H1 (cell line): ENCODE results near the gene MORC1. TPM values are rescaled to one million over a fixed set of nuclear protein-coding genes. Genes with fewer than 3 reads are reported as not detected.
A peak's percentile ranks its signal among the peaks of the same experiment; 100 is the strongest.

ENCODE experiments used
- CTCF ChIA-PET: fragments of 300-600 bp; sonication (Branson Sonifier 250); formaldehyde crosslinking; loops from one replicate; lab custom pipeline; 2021; ENCODE audit not compliant: partially characterized antibody; lab: Charles Lee
- POLR2A ChIA-PET: fragments of 300-600 bp; sonication (Branson Sonifier 250); formaldehyde crosslinking; loops from one replicate; lab custom pipeline; 2021; ENCODE audit warnings: inconsistent platforms; ENCODE audit not compliant: partially characterized antibody; lab: Charles Lee
- DNase-seq, 2 experiments: peaks; one replicate each; pipeline versions ENCODE4 v3.0.0 to v3.0.0-alpha.2; 2010 to 2022; ENCODE audit warnings: low spot score in 2 of 2, low read depth in 1 of 2, mixed read lengths in 1 of 2
- FAIRE-seq: peaks from 2 replicates; lab custom pipeline; 2011; peaks lifted over from hg19 to GRCh38; lab: Jason Lieb, UNC
- H2AFZ ChIP-seq: 2 replicates; pipeline ENCODE4 v1.8.1; 2012; ENCODE audit warnings: low read length, inconsistent platforms
- H2AK5ac ChIP-seq: 2 replicates; pipeline ENCODE4 v1.6.1; 2013; ENCODE audit warnings: low read depth, low read length
- H2BK120ac ChIP-seq: replicated peaks from 2 replicates; pipeline ENCODE3; 2013; ENCODE audit warnings: low read depth, low read length, inconsistent platforms
- H2BK12ac ChIP-seq: 2 replicates; pipeline ENCODE4 v1.6.1; 2013; ENCODE audit warnings: low read depth, low read length
- H2BK15ac ChIP-seq: 2 replicates; pipeline ENCODE4 v1.6.1; 2013; ENCODE audit warnings: low read length
- H2BK20ac ChIP-seq: 2 replicates; pipeline ENCODE4 v1.6.1; 2013; ENCODE audit warnings: low read length
- H2BK5ac ChIP-seq: 2 replicates; pipeline ENCODE4 v1.6.1; 2013; ENCODE audit warnings: low read depth, low read length
- H3K14ac ChIP-seq: 2 replicates; pipeline ENCODE4 v1.6.1; 2013; ENCODE audit warnings: inconsistent platforms; ENCODE audit not compliant: insufficient read length
- H3K18ac ChIP-seq: 2 replicates; pipeline ENCODE4 v1.6.1; 2013; ENCODE audit warnings: low read length; ENCODE audit errors: extremely low read depth
- H3K23ac ChIP-seq: 2 replicates; pipeline ENCODE4 v1.6.1; 2013; ENCODE audit warnings: inconsistent platforms; ENCODE audit not compliant: insufficient read length
- H3K23me2 ChIP-seq: 2 replicates; pipeline ENCODE4 v1.6.1; 2013; ENCODE audit warnings: low read depth, low read length
- H3K27ac ChIP-seq: 2 replicates; pipeline ENCODE4 v1.6.1; 2011; ENCODE audit warnings: low read depth, low read length, inconsistent platforms
- H3K27me3 ChIP-seq, 4 experiments: replicated peaks in 1 of 4; 1 replicate in 1 of 4; 2 replicates in 3 of 4; pipeline versions ENCODE4 v1.6.1 to v1.8.1; 2011 to 2013; ENCODE audit warnings: low read length in 3 of 4, mild to moderate bottlenecking in 3 of 4, inconsistent platforms in 2 of 4, mixed read lengths in 2 of 4, moderate library complexity in 1 of 4; ENCODE audit not compliant: control insufficient read depth in 3 of 4, insufficient read depth in 3 of 4; ENCODE audit errors: extremely low read depth in 1 of 4
- H3K36me3 ChIP-seq, 4 experiments: 2 replicates each; pipeline versions ENCODE4 v1.6.1 to v1.8.1; 2011 to 2013; ENCODE audit warnings: mild to moderate bottlenecking in 4 of 4, low read length in 3 of 4, moderate library complexity in 2 of 4, control low read depth in 1 of 4, inconsistent platforms in 1 of 4; ENCODE audit not compliant: insufficient read depth in 4 of 4, control insufficient read depth in 2 of 4
- H3K4ac ChIP-seq: replicated peaks from 2 replicates; pipeline ENCODE3; 2013; ENCODE audit warnings: low read length, low read depth, mixed read lengths, inconsistent platforms; ENCODE audit not compliant: insufficient read length
- H3K4me1 ChIP-seq, 4 experiments: replicated peaks in 1 of 4; 1 replicate in 1 of 4; 2 replicates in 3 of 4; pipeline versions ENCODE4 v1.6.1 to v1.8.1; 2011 to 2013; ENCODE audit warnings: low read length in 3 of 4, inconsistent platforms in 2 of 4, mixed read lengths in 1 of 4; ENCODE audit not compliant: insufficient read depth in 4 of 4, control insufficient read depth in 3 of 4
- H3K4me2 ChIP-seq, 2 experiments: 2 replicates each; pipeline versions ENCODE4 v1.6.1 to v1.8.1; 2011 to 2013; ENCODE audit warnings: low read depth in 2 of 2, low read length in 2 of 2, control low read depth in 1 of 2, inconsistent platforms in 1 of 2, mild to moderate bottlenecking in 1 of 2; ENCODE audit not compliant: insufficient read depth in 1 of 2
- H3K4me3 ChIP-seq, 4 experiments: fragments of 200-600, 300-600 bp in 1 of 4; sonication (generic), shearing (Covaris generic), sonication (Bioruptor Twin) in 1 of 4; 2 replicates each; pipeline versions ENCODE4 v1.5.1 to v1.8.1; 2011 to 2016; ENCODE audit warnings: low read length in 4 of 4, low read depth in 3 of 4, control low read depth in 2 of 4, inconsistent platforms in 2 of 4, mild to moderate bottlenecking in 2 of 4, mixed read lengths in 1 of 4, moderate library complexity in 1 of 4; ENCODE audit not compliant: insufficient read depth in 2 of 4; ENCODE audit errors: extremely low read depth in 1 of 4
- H3K56ac ChIP-seq: replicated peaks from 2 replicates; pipeline ENCODE3; 2013; ENCODE audit warnings: low read depth, mild to moderate bottlenecking, mixed read lengths, low read length, inconsistent platforms; ENCODE audit not compliant: insufficient read length
- H3K79me1 ChIP-seq: 2 replicates; pipeline ENCODE4 v1.6.1; 2013; ENCODE audit warnings: low read depth, low read length, control low read depth
- H3K79me2 ChIP-seq, 2 experiments: 2 replicates each; pipeline versions ENCODE4 v1.6.1 to v1.8.1; 2012 to 2013; ENCODE audit warnings: low read length in 2 of 2, mild to moderate bottlenecking in 2 of 2, inconsistent platforms in 1 of 2; ENCODE audit not compliant: insufficient read depth in 2 of 2, control insufficient read depth in 1 of 2
- H3K9ac ChIP-seq, 4 experiments: replicated peaks in 1 of 4; 1 replicate in 1 of 4; 2 replicates in 3 of 4; pipeline versions ENCODE4 v1.6.1 to v1.8.1; 2011 to 2013; ENCODE audit warnings: low read depth in 3 of 4, low read length in 3 of 4, control low read depth in 2 of 4, mild to moderate bottlenecking in 2 of 4, moderate library complexity in 2 of 4, inconsistent platforms in 1 of 4; ENCODE audit errors: extremely low read depth in 1 of 4
- H3K9me3 ChIP-seq, 2 experiments: 2 replicates each; pipeline versions ENCODE4 v1.6.1 to v1.8.1; 2012 to 2013; ENCODE audit warnings: mild to moderate bottlenecking in 2 of 2, moderate library complexity in 2 of 2, control low read depth in 1 of 2, inconsistent platforms in 1 of 2, low read depth in 1 of 2, low read length in 1 of 2, mixed read lengths in 1 of 2; ENCODE audit not compliant: insufficient read depth in 2 of 2
- H4K20me1 ChIP-seq, 2 experiments: replicated peaks in 1 of 2; 2 replicates each; pipeline versions ENCODE3 to v1.8.1; 2011 to 2013; ENCODE audit warnings: inconsistent platforms in 2 of 2, low read length in 2 of 2, mild to moderate bottlenecking in 1 of 2; ENCODE audit not compliant: insufficient read depth in 2 of 2, control insufficient read depth in 1 of 2
- H4K5ac ChIP-seq: 2 replicates; pipeline ENCODE4 v1.6.1; 2013; ENCODE audit warnings: low read length, low read depth, mixed read lengths, inconsistent platforms; ENCODE audit not compliant: insufficient read length
- H4K8ac ChIP-seq: 2 replicates; pipeline ENCODE4 v1.8.0; 2013; ENCODE audit warnings: mild to moderate bottlenecking, moderate library complexity, low read length, inconsistent platforms; ENCODE audit not compliant: insufficient read depth; ENCODE audit errors: extremely low read depth
- H4K91ac ChIP-seq: replicated peaks from 2 replicates; pipeline ENCODE3; 2013; ENCODE audit warnings: low read length, mixed read lengths, inconsistent platforms; ENCODE audit not compliant: insufficient read length
- GABPA ChIP-seq: IDR thresholded peaks from 2 replicates; pipeline ENCODE4 v1.6.1; 2011; ENCODE audit warnings: mild to moderate bottlenecking, low read length, moderate library complexity, borderline replicate concordance; ENCODE audit not compliant: insufficient read depth
- KDM4A ChIP-seq: IDR thresholded peaks from one replicate; pipeline ENCODE4 v1.7.1; 2012; ENCODE audit warnings: low read depth, mild to moderate bottlenecking, moderate library complexity, low read length, inconsistent platforms; ENCODE audit not compliant: severe bottlenecking
- RAD21 ChIP-seq, 2 experiments: IDR thresholded peaks in 1 of 2; conservative IDR thresholded peaks in 1 of 2; 2 replicates each; pipeline ENCODE4 v1.6.1; 2011; ENCODE audit warnings: low read depth in 2 of 2, low read length in 2 of 2, improper control_type of control experiment in 1 of 2, inconsistent platforms in 1 of 2, mild to moderate bottlenecking in 1 of 2, moderate library complexity in 1 of 2
- ZNF274 ChIP-seq: IDR thresholded peaks from 2 replicates; pipeline ENCODE4 v1.7.0; 2012; ENCODE audit warnings: low read length, borderline replicate concordance; ENCODE audit errors: extremely low read depth
- WGBS, 2 experiments: shearing (Covaris generic) in 1 of 2; methylation state at CpG; one replicate each; pipeline versions ENCODE4 v1.1.6 to v1.1.7; 2013 to 2015; ENCODE audit warnings: low lambda C conversion rate in 2 of 2, mixed read lengths in 2 of 2, inconsistent platforms in 1 of 2, low coverage in 1 of 2, missing lambda C conversion rate in 1 of 2; ENCODE audit not compliant: insufficient replicate concordance in 2 of 2, insufficient coverage in 1 of 2, insufficient read length in 1 of 2; ENCODE audit errors: extremely low coverage in 1 of 2, missing lambda C conversion rate in 1 of 2; 5-methylcytosine and 5-hydroxymethylcytosine counted together
- polyA plus RNA-seq, 7 experiments: library from polyadenylated mRNA; depleted of rRNA in 3 of 7; stranded (reverse) in 5 of 7; unstranded in 2 of 7; fragments of >200 nt in 5 of 7; fragments of 200-250 nt in 2 of 7; gene quantifications; 1 replicate in 5 of 7; 2 replicates in 1 of 7; 4 replicates in 1 of 7; pipeline versions ENCODE4 v1.2.1 to v1.2.3, GENCODE V29; 2011 to 2013; ENCODE audit warnings: missing spikeins in 2 of 7, mixed read lengths in 2 of 7
- total RNA-seq: library from RNA; stranded (reverse); fragmentation: NEBNext Ultra II Directional; extraction: Animal tissue kit (Norgen Biotek cat#: 25700); gene quantifications from 2 replicates; pipeline ENCODE4 v1.2.1, GENCODE V29; 2021
- TF ChIP-seq, protein P1 (sequence below), 3 experiments: IDR thresholded peaks; 1 replicate in 2 of 3; 2 replicates in 1 of 3; pipeline versions ENCODE4 v1.5.1 to v1.6.1; 2011; ENCODE audit warnings: low read length in 3 of 3, mild to moderate bottlenecking in 3 of 3, inconsistent platforms in 2 of 3, low read depth in 1 of 3, moderate library complexity in 1 of 3; ENCODE audit not compliant: insufficient read depth in 1 of 3; ENCODE audit errors: control extremely low read depth in 1 of 3

MORC1 gene
- total and polyA plus RNA-seq, 2 of the 8 experiments (the other 6 are each of a cell fraction or from before 2014, with no cell fraction given) = not detected

DNA sequence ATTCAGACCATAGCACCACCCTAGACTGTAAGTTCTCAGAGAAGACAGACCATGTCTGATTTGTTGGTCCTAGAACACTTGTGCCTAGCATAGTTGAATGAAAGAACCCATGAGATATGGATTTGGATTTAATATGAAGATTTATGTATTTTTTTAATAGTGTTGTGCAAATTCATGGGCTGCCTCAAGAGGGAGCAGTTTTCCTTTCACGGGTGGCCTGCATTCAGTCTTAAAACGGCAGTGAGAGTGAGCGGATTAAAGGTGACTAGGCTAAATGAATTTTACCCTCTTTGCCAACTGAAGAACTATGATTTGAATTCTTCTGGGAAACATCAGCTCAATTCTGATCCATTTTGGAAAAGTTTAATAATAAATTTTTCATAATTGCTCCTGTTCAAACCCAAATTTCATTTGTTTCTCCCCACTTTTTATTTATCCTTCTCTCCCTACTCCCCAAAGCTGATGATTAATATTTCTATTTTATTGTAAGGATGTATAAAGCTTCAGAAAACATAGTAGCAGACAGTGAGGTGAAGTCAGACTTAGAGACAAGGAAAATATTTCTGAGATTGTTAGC lies 67.3 kb downstream of the MORC1 start:
- no peak overlapping the region for H3K14ac ChIP-seq
- H2BK15ac ChIP-seq = no peak overlapping the region
- no peak overlapping the region for H3K27ac ChIP-seq
- H4K91ac ChIP-seq = no peak overlapping the region
- H2BK12ac ChIP-seq = no peak overlapping the region
- H4K5ac ChIP-seq = no peak overlapping the region
- H4K8ac ChIP-seq = no peak overlapping the region
- POLR2A ChIA-PET = no interaction called here
- H3K9ac ChIP-seq = no peak overlapping the region
- no peaks in the 10 kb centered on the region for H4K20me1 ChIP-seq
- H2BK120ac ChIP-seq = no peak overlapping the region
- peak in 1 of 2 experiments; percentile 2 for DNase-seq
- H3K23me2 ChIP-seq = no peaks in the 10 kb centered on the region
- no peak overlapping the region for H3K18ac ChIP-seq
- TF ChIP-seq KDM4A (no peak), ZNF274 (no peak), RAD21 (IDR thresholded peaks at IDR 0.05 in 1 of 2, conservative IDR thresholded peaks at IDR 0.05 in 1 of 2; ENCODE audit: low read depth in 2 of 2, low read length in 2 of 2) (peak; percentile 55 to 62), GABPA (no peak)
- TF ChIP-seq, protein P1, sequence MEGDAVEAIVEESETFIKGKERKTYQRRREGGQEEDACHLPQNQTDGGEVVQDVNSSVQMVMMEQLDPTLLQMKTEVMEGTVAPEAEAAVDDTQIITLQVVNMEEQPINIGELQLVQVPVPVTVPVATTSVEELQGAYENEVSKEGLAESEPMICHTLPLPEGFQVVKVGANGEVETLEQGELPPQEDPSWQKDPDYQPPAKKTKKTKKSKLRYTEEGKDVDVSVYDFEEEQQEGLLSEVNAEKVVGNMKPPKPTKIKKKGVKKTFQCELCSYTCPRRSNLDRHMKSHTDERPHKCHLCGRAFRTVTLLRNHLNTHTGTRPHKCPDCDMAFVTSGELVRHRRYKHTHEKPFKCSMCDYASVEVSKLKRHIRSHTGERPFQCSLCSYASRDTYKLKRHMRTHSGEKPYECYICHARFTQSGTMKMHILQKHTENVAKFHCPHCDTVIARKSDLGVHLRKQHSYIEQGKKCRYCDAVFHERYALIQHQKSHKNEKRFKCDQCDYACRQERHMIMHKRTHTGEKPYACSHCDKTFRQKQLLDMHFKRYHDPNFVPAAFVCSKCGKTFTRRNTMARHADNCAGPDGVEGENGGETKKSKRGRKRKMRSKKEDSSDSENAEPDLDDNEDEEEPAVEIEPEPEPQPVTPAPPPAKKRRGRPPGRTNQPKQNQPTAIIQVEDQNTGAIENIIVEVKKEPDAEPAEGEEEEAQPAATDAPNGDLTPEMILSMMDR (IDR thresholded peaks at IDR 0.05; ENCODE audit: control extremely low read depth in 1 of 3, insufficient read depth in 1 of 3, low read depth in 1 of 3, low read length in 3 of 3) = peak; percentile 28 to 56 (median 45)
- no peaks in the 10 kb centered on the region for H3K79me1 ChIP-seq
- H3K27me3 ChIP-seq = no peaks in the 10 kb centered on the region
- no peak overlapping the region for H3K23ac ChIP-seq
- peak; percentile 32 for FAIRE-seq
- WGBS, 2 experiments = 64% methylated on average over 3 of the region's 3 CpGs; no CpG with 5 or more reads in 1 of the 2 experiments
- no peak overlapping the region for H2AFZ ChIP-seq
- no peak overlapping the region for H2AK5ac ChIP-seq
- no peak overlapping the region for H2BK5ac ChIP-seq
- H2BK20ac ChIP-seq = no peak overlapping the region
- no peaks in the 10 kb centered on the region for H3K79me2 ChIP-seq
- no peak overlapping the region for H3K4me3 ChIP-seq
- peaks cover 0 to 6% (median 2%) of the 10 kb centered on the region in 4 experiments; a peak in 4 of 7 replicates for H3K4me1 ChIP-seq
- H3K56ac ChIP-seq = no peak overlapping the region
- CTCF ChIA-PET = interaction anchor here (0.7 to 1.6 kb wide), 6 partner anchors 9 to 384 kb away, joined by 3 to 5 read pairs (median 4); no protein-coding TSS in a partner anchor
- no peaks in the 10 kb centered on the region for H3K36me3 ChIP-seq
- no peaks in the 10 kb centered on the region for H3K9me3 ChIP-seq
- no peak overlapping the region for H3K4ac ChIP-seq
- no peak overlapping the region for H3K4me2 ChIP-seq
